Inflammatory macrophage treated with lipopolysaccharide for 1 hour (primary cell): ENCODE results near the gene PRKAG2.
"Not testable (repeated sequence)": the region's sequence is repeated elsewhere in the genome, so short reads cannot be mapped to it uniquely, and the experiment has no call there.

ENCODE experiments used
- DNase-seq, 2 donors: peaks; one replicate each; pipeline ENCODE4 v3.0.0-alpha.2; 2020 to 2022

The PRKAG2 gene

DNA sequence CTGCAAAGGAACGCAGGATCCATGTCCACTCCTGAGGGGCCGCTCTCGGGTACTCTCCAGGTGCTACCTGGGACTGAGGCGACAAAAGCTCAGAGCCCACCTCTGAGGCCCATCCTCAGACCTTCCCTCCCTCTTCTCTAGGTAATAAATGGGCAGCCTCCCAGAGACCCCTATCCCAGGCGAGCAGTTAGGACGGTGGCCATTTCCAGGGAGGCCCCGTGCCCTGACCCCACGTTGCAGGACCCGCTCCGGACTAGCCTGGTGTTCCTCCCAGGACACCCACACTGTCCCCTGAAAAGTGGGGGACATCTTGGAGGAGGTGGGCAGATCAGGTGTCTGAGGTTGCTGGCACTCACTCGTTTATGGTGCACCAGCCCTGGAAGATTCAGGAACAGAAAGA lies 44.3 kb downstream of the PRKAG2 start:
- no peak for DNase-seq

DNA sequence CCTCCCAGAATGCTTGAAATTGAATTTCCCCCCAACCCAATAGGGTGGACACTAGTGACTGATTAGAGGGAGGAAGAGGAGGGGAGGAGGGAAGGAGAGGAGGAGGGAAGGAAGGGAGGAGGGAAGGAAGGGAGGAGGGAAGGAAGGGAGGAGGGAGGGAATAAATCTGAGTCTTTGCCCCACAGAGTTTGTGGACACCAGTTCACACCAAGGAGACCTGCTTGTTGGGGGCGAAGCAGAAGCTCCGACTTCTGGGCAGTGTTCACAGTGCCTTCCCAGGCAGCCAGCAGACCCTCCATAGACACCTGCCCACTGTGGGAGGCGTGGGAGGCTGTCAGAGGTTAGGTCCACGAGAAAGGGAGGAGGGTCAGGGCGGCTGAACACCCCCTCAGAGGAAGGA lies 44.8 kb downstream of the PRKAG2 start:
- DNase-seq = no peak

DNA sequence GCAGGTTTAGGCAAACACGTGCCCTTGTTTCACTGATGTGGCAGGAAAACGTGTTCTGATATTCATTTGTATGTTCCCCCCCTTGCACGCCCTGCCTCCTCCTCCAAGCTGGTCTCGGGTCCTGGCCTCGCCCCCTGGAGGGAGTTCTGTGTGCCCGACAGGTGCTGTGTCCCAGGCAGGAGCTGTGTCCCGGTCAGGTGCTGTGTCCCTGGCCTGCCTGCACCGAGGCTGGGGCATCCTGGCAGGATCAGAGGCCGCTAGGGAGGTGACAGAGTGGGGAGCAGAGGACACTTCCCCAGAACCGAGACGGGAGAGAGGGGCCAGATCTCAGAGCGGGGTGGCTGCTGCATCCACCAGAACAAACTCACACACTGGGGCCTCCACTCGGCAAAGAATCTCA lies 45.3 kb downstream of the PRKAG2 start:
- DNase-seq = no peak

DNA sequence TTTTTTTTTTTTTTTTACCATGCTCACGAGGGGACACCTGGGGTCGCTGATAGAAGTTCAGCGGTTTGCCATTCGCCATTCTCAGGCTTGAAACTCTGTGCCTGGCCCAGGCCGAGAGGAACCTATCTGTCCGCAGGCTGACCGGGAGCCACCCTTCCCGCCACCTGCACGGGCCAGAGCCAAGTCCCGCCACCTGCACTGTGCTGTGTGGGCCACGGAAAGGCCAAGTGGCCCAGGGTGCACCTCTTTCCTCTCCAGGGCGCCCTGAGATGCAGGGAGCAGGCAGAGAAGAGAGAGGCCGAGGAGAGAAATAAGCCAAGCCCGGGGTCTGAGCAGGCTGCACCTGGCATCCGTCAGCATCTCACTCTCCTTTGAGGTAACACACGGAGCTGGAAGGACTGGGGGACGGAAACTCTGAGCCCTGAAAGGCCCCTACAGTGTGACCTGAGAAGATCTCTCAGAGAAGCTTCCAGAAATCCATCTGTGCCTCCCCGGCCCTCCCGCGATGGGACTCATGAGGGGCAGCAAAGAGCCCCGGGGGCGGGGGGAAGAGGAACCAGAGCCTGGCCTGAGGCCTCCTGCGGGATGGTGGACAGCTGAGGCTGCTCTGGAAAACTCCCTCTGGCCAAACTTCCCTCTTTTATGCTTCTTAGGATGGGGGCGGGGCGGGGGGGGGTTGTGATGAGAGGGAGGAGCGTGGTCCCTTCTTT lies 46.6 kb downstream of the PRKAG2 start:
- peak; percentile 51 to 78 for DNase-seq

DNA sequence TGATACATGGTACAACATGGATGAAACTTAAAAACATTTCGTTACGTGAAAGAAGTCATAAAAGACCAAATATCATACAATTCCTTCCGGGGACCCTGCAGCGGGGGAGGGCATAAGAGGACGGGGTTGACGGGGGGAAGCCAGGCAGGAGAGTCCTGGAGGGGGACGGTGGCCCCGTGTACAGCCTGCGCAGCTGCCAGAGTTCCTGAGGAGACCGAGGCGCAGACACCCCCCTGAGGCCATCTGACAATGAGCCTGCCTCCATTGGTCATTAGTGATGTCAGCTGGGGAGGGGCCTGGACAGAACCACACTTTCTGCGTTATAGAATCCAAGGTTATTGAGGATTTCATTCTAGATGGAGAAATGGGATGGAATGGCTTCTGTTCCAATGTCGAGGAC lies 47.2 kb downstream of the PRKAG2 start:
- DNase-seq = no peak

DNA sequence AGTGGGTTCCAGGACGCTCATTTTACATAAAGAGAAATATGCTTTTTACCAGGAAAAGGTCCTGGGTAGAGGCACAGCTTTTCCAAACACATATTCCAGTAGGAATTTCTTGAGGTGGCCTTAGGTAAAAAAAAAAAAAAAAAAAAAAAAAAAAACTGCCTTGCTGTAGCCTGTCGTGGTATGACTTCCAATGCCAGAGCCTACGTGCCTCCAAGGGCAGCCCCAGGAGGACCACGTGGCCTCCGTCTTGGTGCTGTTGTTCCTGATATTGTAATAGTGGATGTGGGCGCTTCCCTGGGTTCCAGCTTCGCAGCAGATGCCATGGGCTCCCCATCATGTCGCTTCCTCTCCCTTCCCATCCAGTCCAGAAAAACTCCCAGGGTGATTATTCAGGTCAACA lies 49.3 kb downstream of the PRKAG2 start:
- DNase-seq = no peak

DNA sequence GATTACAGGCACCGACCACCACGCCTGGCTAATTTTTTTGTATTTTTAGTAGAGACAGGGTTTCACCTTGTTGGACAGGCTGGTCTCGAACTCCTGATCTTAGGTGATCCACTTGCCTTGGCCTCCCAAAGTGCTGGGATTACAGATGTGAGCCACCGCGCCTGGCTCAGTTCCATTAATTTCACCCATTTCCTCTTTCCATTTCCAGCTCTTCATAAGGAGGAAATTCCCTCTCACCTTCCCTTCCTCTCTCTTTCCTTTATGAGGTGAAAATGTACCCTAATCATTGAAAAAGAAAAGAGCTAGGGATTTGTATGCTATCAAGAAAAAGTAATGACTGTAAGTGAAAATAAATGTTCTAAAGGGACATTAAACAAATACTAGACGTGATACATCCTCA lies 50.6 kb downstream of the PRKAG2 start:
- DNase-seq = not testable (repeated sequence)

DNA sequence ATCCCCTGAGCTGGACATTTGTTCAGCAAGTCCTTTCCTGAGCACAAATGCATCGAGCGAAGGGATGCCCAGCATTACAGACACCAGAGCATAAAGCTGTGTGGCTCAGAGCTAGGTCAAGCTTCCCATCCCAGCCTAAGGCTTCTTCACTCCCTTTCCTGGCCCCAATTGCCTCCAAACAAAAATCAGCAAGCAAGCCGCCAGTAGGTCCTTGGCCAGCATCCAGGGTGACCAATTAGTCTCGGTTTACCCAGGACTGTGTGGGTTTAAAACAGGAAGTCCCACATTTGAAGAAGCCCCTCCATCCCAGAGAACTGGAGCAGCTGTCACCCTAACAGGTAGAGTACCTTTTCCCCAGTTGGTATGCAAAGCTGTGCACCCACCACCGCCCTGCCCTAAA lies 51.2 kb downstream of the PRKAG2 start:
- no peak for DNase-seq

DNA sequence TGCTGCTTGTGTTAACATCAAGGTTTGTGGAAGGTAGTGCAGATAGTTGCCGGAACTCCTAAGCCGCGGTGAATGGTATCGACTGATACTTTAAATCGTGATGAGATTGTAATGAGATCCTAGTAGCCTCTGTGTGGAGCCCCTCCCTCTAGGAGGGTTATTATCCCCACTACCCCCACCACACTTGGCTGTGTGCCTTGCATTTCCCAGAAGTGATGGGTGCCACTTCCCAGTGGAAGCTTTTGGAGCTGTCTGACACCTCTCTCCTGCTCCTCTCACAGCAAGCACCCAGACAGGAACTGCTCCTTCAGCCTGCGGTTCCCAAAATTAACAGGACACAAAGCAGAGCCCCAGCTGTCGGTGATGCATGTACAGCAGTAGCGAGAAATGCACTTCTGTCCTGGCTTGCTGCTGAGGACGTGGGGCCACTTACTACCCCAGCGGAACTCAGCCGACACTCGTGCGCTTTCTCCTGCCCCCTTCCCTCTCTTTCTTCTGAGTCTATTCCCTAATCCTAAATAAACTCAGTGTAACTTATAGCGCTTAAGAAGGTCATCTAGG lies 52.5 kb downstream of the PRKAG2 start:
- DNase-seq = no peak

DNA sequence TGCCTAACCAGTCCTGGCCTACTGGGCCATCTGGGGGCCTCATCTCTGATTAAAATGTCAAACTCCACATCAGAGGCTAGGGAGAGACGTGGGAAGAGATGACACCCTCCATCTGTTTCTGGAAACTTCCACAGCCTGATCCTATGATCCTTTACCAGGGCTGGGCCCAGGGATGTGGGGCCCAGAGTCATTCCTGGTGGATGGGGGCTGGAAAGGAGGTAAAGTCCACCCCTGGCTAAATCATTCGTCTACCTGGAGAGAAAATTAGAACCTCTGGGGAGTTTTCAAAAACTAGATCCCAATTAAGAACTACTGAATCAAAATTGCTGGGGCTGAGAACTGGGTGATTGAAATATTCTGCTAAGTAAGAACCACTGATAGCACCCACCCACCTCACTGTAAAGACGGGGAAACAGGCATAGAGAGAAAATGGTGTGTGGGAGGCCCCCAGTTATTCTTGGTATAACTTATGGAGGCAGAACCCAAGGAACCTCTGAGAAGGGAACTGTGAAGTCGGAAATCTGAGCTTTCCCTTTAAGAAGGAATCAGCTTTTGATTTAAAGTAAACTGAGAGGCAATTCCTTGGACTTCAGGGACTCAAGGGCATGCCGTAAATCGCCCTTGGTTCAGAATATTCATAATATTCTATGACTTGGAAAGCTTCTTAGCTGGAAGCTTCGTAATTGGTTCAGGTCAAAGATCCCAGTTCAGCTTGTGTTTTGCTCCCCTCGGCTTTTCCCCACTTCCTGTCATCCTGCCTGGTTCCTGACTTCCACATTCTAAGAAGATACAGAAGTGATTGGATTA lies 53.1 kb downstream of the PRKAG2 start:
- no peak for DNase-seq

DNA sequence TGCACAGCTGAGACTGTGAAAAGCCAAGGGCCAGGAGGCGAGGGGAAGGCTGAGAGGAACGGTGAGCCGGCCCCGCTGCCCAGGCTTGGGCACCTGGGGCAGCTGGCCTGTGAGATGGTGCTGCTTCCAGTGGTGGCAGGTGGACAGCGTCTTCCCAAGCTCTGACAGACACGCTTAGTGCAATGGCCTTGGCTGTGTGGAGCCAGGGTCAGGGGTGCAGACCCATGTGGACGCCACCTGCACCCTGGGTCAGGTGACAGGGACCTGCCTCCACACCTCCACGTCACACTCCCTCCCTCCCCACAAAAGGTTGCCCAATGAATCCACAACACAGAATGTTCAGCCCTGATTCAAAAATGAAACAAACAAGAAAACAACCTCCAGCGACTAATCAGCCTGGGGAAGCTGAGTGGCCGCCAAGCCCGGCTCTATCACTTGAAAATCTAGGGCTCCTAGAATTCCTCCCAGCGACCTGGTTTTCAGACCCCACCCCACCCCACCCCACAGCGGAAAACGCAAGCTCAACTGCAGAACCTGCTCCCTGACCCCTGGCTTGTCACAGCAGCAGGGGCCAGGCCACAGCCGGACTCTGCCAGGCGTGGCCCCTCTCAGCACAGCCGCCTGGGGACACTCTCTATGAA lies 54.3 kb downstream of the PRKAG2 start:
- no peak for DNase-seq

DNA sequence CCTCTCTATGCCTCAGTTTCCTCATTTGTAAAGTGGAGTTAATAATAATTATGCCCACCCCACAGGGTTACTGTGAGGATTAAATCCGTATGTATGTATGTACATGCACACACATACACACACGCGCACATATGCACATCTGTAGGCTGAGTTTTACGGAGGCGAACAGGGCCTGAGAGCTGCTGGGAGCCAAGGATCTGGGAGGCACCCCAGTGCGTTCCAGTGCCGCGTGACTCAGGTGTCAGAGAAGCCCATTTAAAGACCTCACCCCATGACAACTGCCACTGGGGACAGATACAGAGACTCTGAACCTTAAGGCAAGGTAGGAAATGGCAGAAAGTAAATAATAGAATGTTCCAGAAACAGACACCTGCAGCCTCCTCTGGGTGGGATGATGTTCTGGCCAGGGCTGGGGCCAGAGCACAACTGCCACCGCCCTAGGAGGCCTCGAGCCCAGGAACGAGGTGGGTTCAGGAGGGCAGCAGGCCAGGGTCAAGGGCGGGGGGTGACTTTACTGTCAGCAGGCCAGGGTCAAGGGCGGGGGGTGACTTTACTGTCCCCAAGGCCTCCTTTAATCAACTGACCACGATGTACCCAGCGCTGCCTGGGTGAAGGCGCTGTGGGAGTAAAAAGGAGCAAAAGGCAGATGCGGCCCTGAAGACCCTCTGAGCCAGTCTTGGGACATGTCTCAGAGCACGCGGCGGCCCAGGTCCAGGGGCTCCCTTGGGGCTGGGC lies 54.9 kb downstream of the PRKAG2 start:
- no peak for DNase-seq

DNA sequence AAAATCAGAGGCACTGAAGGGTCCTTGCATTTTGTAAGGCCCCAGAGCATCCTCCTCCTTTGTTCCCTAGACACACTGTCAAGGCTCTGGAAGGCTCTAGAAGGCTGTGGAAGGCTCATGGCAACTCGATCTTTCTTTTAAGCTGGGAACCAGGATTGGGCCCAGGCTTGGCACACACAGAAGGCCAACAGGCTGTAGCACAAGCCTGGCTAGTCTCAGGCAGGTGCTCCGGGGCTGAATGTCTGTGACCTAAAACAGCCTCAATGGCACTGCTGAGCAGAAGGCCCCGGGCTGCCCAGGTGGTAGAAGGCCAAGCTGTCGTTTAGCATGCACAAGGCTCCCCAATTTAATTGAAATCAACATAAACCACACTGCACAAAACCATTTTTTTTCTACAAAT lies 55.7 kb downstream of the PRKAG2 start:
- DNase-seq = no peak

DNA sequence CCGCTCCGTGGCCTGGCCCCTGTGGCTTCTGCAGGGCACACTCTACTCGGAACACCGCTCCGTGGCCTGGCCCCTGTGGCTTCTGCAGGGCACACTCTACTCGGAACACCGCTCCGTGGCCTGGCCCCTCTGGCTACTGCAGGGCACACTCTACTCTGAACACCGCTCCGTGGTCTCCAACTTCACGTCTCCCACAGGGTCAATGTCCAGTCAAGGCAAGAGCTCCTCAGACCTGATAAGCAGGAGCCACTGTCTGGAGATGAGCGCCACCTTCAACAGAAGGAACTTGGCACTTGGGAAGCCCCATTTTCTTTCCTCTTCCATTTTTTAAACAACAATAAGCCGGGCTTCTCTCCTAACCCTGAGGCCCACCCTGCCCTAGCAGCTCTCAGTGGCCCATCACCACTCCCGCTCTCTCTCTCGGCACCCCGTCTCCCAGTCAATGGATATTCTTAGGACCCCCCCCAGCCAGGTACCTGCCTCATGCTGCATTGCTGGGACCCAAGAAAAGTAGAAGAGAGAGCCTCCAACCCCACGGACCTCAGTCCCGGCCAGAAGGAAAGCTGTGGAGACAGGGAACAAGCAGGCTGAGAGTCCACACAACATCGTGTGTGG lies 56.3 kb downstream of the PRKAG2 start:
- no peak for DNase-seq

DNA sequence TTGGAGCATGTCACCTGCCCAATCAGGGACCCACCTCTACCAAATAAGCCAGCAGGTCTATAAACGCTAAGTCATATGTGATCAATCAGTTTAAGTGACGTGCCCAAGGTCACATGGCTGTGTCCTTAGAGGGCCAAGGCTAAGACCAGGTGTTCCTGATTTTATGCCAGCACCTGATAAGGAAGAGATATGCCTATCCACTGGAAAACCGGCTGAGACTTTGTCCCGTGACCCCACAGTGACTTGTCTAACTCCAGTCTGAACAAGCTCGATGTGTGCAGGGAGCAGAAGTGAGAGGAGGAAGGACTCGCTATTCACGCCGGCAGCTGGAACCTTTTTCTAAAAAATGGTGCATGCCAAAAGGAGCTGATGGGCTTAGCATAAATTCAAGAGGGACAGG lies 57.0 kb downstream of the PRKAG2 start:
- no peak for DNase-seq

DNA sequence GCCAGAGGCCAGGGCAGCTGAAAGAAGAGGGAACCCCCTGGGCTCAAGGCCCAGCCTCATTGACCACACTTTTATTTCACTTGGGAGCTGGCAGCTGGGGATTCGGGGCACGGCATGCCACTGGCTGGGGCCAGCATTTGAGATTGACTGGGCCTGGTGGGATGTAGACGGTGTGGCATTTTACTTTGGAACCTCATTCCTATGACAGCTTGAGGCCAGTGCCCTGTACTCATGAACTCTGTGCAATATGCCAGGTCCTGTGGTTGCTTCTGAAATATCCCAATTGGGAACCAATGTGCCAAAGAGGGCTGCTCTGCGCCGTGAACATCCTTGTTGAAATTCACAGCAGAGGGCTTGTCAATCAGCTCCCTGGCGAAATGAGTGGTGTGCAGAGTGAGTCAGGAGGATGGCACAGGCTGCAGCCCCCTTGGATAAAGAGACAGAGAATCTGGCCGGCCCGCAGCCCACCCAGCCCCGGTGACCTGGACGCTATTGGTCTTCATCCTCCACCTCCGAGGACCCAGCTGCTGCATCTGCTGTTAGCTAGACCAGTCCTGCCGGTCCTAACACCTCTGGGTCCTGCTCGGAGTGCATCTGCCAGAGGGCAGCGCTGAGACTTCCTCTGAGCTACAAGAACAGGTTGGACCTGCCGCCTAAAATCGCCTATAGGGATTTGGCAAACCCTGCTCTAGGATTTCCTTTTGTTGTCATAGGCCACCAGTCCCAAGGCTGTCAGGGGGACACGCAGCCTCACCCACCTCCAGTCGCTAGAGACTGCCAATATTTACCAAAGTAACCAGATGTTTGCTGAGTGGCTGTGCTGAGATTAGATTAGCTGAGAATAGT lies 58.0 kb downstream of the PRKAG2 start:
- no peak for DNase-seq

DNA sequence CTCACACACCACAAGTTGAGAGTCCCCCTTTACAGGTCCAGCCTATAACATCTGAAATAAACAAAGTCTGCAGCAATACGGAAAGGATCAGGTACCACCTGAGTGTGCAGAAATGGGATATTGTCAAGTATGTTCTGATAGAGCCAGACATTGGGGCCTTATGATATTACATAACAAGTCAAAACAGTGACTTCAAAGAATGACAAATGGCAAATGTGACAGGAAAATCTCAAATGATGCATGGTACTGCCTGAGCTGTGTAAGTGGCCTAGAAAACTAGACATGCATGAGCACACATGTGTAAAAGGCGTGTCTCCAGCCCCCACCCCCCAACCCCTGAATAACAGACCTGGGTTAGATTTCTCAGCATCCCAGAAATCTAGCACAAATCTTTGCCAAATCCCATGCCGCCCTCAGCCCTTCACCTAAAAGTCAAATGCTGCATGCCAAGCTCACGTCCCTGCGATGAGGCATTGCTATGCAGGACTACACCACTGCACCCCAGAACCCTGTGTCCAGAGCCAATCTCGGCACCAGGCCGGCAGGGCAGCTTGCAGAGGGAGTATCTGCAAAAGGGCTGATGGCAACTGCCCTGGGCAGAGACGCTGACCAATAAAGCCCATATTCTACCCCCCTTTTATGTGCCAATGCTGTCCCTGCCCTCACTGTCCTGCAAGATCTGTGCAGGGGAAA lies 58.8 kb downstream of the PRKAG2 start:
- DNase-seq = no peak

DNA sequence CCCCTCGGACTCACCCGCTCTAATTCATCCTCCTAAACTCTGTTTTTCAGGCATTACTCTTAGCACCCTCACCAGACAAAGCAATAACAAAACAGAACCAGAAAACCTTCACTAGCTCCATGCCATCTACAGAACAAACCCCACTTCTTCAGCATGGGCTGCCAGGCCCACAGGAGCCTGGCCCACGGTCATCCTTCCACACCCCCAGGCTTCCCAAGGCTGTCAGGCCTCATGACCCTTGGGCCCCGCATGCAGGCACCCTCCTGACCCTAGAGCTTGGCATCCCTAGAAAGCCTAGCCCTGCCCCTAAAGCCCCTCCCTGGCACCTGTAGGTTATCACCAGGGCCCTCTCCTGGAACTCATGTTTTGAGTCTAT lies 59.6 kb downstream of the PRKAG2 start:
- DNase-seq = no peak

DNA sequence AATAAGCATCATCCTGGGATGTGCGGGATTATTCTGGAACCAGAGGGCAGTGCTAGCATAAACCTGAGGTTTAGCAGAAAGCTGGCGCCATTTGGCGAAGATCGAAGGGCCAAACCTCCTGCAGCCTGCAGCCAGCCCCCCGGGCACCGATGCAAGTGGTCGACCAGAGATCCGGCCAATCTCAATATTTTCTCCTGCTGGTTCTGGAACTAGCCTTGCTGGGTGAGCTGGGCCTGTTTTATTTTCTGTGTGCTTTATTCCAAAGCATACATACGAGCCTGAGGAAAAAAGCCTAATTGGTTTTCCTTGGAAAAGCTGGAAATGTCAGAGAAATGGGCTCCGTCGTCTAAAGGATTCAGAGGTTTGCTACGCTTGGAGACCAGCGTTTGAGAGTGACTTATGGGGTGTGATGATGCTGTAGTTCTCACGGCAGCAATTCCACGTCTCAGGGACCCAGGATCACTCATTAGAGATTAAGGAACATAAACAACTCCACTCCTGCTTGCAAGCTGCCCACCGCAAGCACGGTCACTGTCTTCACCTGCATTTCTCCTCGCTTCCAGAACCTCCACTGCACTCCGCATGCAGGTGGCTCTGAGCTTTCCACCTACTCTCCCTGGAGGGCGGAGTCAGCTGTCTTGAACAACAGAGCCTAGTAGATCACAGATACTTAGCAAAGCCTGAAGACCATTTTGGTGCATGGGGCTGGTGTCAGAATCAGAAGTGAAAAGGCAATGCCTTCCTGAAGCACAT lies 60.2 kb downstream of the PRKAG2 start:
- DNase-seq = no peak

DNA sequence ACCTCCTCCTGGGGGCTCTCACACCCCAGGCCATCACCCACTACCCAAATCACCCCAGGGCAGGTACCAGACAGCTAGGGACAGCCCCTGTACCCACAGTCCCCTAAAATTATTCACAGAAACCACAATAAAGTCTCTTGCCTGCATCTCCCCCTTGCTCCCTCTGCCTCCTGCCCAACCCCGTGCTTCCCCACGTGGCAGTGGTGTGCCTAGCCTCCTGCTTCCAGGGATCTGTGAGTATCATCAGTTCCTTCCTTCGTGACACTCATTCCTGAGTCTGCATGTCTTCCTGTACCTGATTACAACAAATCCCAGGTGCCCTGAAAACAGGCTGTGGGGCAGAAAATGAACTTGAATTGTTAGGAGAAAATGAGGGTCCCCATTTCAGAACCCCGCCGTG lies 61.5 kb downstream of the PRKAG2 start:
- no peak for DNase-seq
